A673 (cell line): ENCODE results near the gene PLAC1. TPM values are rescaled to one million over a fixed set of nuclear protein-coding genes. Genes with fewer than 3 reads are reported as not detected.

Source experiments
- BruUV-seq: library from RNA; stranded (reverse); fragments of 400-500 nt; replicated peaks from 2 replicates; lab custom pipeline; 2021; lab: Mats Ljungman, UMichigan
- CTCF ChIA-PET: fragments of 300-600 bp; sonication (Branson Sonifier 250); formaldehyde crosslinking; loops from one replicate; lab custom pipeline; 2022; ENCODE audit warnings: antibody characterized with exemption; lab: Charles Lee
- POLR2A ChIA-PET: fragments of 300-600 bp; sonication (Branson Sonifier 250); formaldehyde crosslinking; loops from one replicate; lab custom pipeline; 2022; ENCODE audit warnings: antibody characterized with exemption; ENCODE audit not compliant: low non-redundant PET; lab: Charles Lee
- DNase-seq: peaks from one replicate; pipeline ENCODE4 v3.0.0-alpha.2; 2015; ENCODE audit warnings: low spot score
- H3K27ac ChIP-seq: fragments of 200-600 bp; sonication (generic); 2 replicates; pipeline ENCODE4 v1.5.1; 2016; ENCODE audit warnings: mixed run types, low read depth, mild to moderate bottlenecking, mixed read lengths, antibody characterized with exemption, low read length; ENCODE audit not compliant: poor library complexity, severe bottlenecking
- H3K27me3 ChIP-seq: fragments of 200-600 bp; sonication (generic); replicated peaks from 2 replicates; pipeline ENCODE4 v1.6.1; 2017; ENCODE audit warnings: mixed run types, low read depth, mild to moderate bottlenecking, mixed read lengths, antibody characterized with exemption, low read length; ENCODE audit not compliant: insufficient read depth, poor library complexity
- H3K36me3 ChIP-seq: fragments of 200-600 bp; sonication (generic); 2 replicates; pipeline ENCODE4 v1.6.1; 2016; ENCODE audit warnings: mixed run types, mild to moderate bottlenecking, mixed read lengths, antibody characterized with exemption, low read length; ENCODE audit not compliant: insufficient read depth, poor library complexity, severe bottlenecking
- H3K4me1 ChIP-seq: fragments of 200-600 bp; sonication (generic); 2 replicates; pipeline ENCODE4 v1.6.1; 2017; ENCODE audit warnings: mixed run types, mild to moderate bottlenecking, mixed read lengths, antibody characterized with exemption, low read length; ENCODE audit not compliant: insufficient read depth, poor library complexity, severe bottlenecking
- H3K4me3 ChIP-seq: fragments of 200-600 bp; sonication (generic); 2 replicates; pipeline ENCODE4 v1.5.1; 2016; ENCODE audit warnings: low read depth, mixed run types, mild to moderate bottlenecking, mixed read lengths, low read length; ENCODE audit not compliant: poor library complexity, severe bottlenecking
- H3K9me3 ChIP-seq: fragments of 200-600 bp; sonication (generic); 2 replicates; pipeline ENCODE4 v1.6.1; 2016; ENCODE audit warnings: mixed run types, low read depth, mild to moderate bottlenecking, mixed read lengths, antibody characterized with exemption, low read length; ENCODE audit not compliant: poor library complexity, severe bottlenecking
- EZH2 ChIP-seq: fragments of 200-600 bp; sonication (generic); IDR thresholded peaks from 2 replicates; pipeline ENCODE4 v1.6.1; 2017; ENCODE audit warnings: borderline replicate concordance, low read depth, mild to moderate bottlenecking, mixed read lengths, antibody characterized with exemption, low read length; ENCODE audit not compliant: poor library complexity, severe bottlenecking
- intact Hi-C: fragments of 100-400 bp; cut with micrococcal nuclease; formaldehyde crosslinking; loops from one replicate; pipeline ENCODE4 v1.10.0; 2022; ENCODE audit not compliant: unreplicated experiment
- total RNA-seq: library from RNA; stranded (reverse); gene quantifications from 2 replicates; pipeline ENCODE4 v1.2.3, GENCODE V29; 2021
- TF ChIP-seq, protein P1 (sequence below): fragments of 300-800, 200-600 bp; sonication (generic); conservative IDR thresholded peaks from 2 replicates; pipeline ENCODE4 v1.5.1; 2017; ENCODE audit warnings: low read depth, mild to moderate bottlenecking, antibody characterized with exemption, low read length, moderate library complexity, mixed read lengths

Gene PLAC1
- total RNA-seq, 1 experiment from 2014 or later = 0.43 TPM

DNA sequence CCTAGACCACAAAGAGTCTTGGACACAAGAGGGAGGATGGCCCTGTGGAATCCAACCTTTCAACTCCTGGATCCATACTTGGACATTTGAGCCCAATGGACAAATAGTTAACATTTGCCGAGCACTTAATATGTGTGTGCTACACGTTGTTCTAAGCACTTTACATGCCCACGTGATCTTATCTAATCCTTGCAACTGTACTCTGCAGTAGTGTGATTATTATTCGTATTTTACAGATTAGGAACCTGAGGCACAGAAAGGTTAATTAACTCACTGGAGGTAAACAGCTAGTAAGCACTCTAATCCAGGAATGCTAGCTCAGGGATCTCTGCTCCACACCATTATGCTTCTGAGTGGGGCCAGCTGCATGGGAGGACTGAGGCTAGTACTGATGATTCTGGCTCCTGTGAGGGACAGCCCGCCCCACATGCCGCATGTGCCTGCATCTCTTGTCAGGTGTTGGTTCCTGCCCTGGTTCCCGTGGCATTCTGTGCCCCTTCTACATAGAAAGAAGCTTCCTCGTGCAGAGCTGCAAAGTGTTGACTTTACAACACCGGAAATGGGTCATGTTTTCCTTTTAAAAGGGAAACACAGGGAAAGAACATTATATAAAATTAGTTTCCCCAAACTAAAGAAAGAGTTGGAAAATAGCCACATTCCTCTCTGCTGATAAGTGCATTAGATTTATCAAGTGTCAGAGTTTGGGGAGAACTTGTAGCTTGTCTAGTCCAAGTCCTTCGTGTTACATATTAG, 34.8 kb downstream of the PLAC1 start:
- no TSS peak for BruUV-seq
- POLR2A ChIA-PET = interaction anchor here (0.6 kb wide), 1 partner anchor 20 kb away, joined by 3 read pairs; no protein-coding TSS in a partner anchor
- no peak for DNase-seq

DNA sequence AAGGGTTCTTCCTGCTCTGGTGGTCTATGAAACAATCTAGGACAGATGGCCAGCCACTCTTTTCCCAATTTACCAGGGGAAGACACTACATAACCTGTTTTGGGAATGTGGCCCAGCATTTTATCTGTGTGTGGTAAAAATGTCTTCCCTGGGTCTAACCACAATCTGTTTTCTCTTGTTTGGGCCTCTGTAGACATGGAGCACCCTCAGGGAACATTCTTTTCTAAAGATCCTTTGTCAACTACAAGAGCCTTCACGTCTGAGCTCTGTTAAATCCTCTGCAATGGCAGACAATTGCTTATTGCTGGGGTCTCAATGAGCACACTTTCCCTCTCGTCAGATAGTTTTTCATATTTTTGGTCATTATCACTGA, 35.5 kb downstream of the PLAC1 start:
- Histone ChIP-seq H3K4me1 (peaks cover 21% of the 10 kb centered on the region), H3K9me3 (no peaks in the 10 kb centered on the region), H3K36me3 (no peaks in the 10 kb centered on the region), H3K27me3 (no peaks in the 10 kb centered on the region), H3K4me3 (no peak overlapping the region), H3K27ac (peak overlapping the region; percentile 58)
- BruUV-seq = no TSS peak
- CTCF ChIA-PET = interaction anchor here (0.5 kb wide), 1 partner anchor 109 kb away, joined by 4 read pairs; no protein-coding TSS in a partner anchor
- DNase-seq = no peak
- intact Hi-C loops = no loop called here
- TF ChIP-seq, protein P1, sequence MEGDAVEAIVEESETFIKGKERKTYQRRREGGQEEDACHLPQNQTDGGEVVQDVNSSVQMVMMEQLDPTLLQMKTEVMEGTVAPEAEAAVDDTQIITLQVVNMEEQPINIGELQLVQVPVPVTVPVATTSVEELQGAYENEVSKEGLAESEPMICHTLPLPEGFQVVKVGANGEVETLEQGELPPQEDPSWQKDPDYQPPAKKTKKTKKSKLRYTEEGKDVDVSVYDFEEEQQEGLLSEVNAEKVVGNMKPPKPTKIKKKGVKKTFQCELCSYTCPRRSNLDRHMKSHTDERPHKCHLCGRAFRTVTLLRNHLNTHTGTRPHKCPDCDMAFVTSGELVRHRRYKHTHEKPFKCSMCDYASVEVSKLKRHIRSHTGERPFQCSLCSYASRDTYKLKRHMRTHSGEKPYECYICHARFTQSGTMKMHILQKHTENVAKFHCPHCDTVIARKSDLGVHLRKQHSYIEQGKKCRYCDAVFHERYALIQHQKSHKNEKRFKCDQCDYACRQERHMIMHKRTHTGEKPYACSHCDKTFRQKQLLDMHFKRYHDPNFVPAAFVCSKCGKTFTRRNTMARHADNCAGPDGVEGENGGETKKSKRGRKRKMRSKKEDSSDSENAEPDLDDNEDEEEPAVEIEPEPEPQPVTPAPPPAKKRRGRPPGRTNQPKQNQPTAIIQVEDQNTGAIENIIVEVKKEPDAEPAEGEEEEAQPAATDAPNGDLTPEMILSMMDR = no peak
- no peak for TF ChIP-seq EZH2
- POLR2A ChIA-PET = no interaction called here

More for the DNA sequence above, 34.8 kb downstream of the PLAC1 start:
- Histone ChIP-seq H3K4me3 (no peak overlapping the region), H3K27ac (no peak overlapping the region), H3K4me1 (peaks cover 21% of the 10 kb centered on the region), H3K36me3 (no peaks in the 10 kb centered on the region), H3K27me3 (no peaks in the 10 kb centered on the region), H3K9me3 (no peaks in the 10 kb centered on the region)
- intact Hi-C loops = no loop called here
- TF ChIP-seq, protein P1 = no peak
- CTCF ChIA-PET = no interaction called here

DNA sequence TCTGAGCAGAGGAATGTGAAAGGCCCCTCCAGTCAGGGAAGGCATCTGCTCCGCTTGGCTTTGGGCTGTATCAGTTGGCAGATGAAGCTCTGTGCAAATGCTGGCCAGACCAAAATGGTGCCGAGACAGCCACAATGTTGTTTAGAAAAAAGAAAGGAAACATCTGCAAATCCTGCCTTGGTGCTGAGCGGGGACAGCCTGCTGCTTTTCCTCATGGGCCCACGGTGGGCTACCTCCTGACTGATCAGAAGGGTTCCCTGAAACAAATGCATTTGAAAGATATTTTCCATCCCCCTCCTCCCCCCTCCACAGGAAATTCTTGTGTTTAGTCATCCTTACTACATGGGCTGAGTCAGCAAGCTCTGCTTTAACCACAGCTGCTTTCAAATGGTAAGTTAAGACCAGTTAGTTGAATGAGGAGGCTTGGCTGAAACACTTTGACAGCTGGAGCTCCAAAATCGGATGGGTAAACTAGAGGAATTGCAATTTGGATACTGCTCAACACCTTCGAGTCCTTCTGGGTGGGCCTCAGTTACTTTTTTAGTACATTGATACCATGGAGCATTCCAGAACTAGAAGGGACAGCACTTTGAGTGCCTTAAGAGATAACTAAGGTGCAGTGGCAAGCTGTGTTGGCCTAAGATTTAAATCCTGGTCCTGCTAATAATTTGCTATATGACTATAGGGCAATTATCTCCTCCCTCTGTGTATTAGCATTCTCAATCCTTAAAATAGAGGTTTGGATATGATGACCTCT, 36.0 kb downstream of the PLAC1 start:
- peaks cover 21% of the 10 kb centered on the region for H3K4me1 ChIP-seq
- TF ChIP-seq, protein P1 = no peak
- TF ChIP-seq EZH2 = no peak
- no peaks in the 10 kb centered on the region for H3K27me3 ChIP-seq
- DNase-seq = peak; percentile 79
- no peaks in the 10 kb centered on the region for H3K9me3 ChIP-seq
- peak overlapping the region; percentile 58 for H3K27ac ChIP-seq
- no peaks in the 10 kb centered on the region for H3K36me3 ChIP-seq
- CTCF ChIA-PET = interaction anchor here (0.5 kb wide), 1 partner anchor 108 kb away, joined by 4 read pairs; no protein-coding TSS in a partner anchor
- POLR2A ChIA-PET = interaction anchor here (0.6 kb wide), 1 partner anchor 44 kb away, joined by 4 read pairs; no protein-coding TSS in a partner anchor
- H3K4me3 ChIP-seq = no peak overlapping the region
- intact Hi-C loops = no loop called here
- no TSS peak for BruUV-seq
